ENCODE data around the gene MAP3K3.

MAP3K3 gene

GRCh38 chr17:63587770-63588169 is 34.4 kb upstream of the MAP3K3 start:
- H3K4me2 ChIP-seq (ENCODE audit: low read length) = no peak overlapping the region
- H2BK5ac ChIP-seq (ENCODE audit: low read length) = no peak overlapping the region
- H2BK120ac ChIP-seq (ENCODE audit: low read depth, low read length) = no peak overlapping the region
- H2BK15ac ChIP-seq (replicated peaks; ENCODE audit: low read depth) = no peak overlapping the region
- WGBS (ENCODE audit: extremely low coverage, insufficient coverage, low lambda C conversion rate) = no CpG with 5 or more reads among the region's 5 CpGs
- H4K5ac ChIP-seq (ENCODE audit: low read length) = no peak overlapping the region
- no peak overlapping the region for H4K8ac ChIP-seq (ENCODE audit: low read depth, low read length)
- H3K27me3 ChIP-seq (ENCODE audit: insufficient read depth, low read length, poor library complexity) = no peaks in the 10 kb centered on the region
- no peak overlapping the region for H3K4ac ChIP-seq (ENCODE audit: low read depth, low read length)
- no peaks in the 10 kb centered on the region for H3K4me1 ChIP-seq (ENCODE audit: control insufficient read depth, low read depth, low read length)
- H3K27ac ChIP-seq (ENCODE audit: low read depth, low read length) = no peak overlapping the region
- H2AK5ac ChIP-seq (ENCODE audit: low read length) = no peak overlapping the region
- no peak overlapping the region for H3K23ac ChIP-seq (ENCODE audit: low read length)
- H3K79me2 ChIP-seq (ENCODE audit: control insufficient read depth, insufficient read depth, low read length) = no peaks in the 10 kb centered on the region
- no peak for DNase-seq
- H3K56ac ChIP-seq (ENCODE audit: low read length) = no peak overlapping the region
- peaks cover 15% of the 10 kb centered on the region for H3K36me3 ChIP-seq (ENCODE audit: control insufficient read depth, insufficient read depth, low read length)
- no peak overlapping the region for H3K18ac ChIP-seq (ENCODE audit: low read length)
- no peak overlapping the region for H3K4me3 ChIP-seq (ENCODE audit: low read length)
- H3K9ac ChIP-seq (ENCODE audit: low read length) = no peak overlapping the region
- H3K79me1 ChIP-seq (ENCODE audit: low read length) = no peaks in the 10 kb centered on the region

- WGBS (ENCODE audit: extremely low coverage, insufficient coverage, low lambda C conversion rate) = no CpG with 5 or more reads among the region's 11 CpGs
- Histone ChIP-seq H3K79me1 (ENCODE audit: low read length) (no peaks in the 10 kb centered on the region), H3K4me3 (ENCODE audit: low read length) (no peak overlapping the region), H3K4me1 (ENCODE audit: control insufficient read depth, low read depth, low read length) (no peaks in the 10 kb centered on the region), H3K56ac (ENCODE audit: low read length) (no peak overlapping the region), H3K27ac (ENCODE audit: low read depth, low read length) (no peak overlapping the region), H3K23ac (ENCODE audit: low read length) (no peak overlapping the region), H3K27me3 (ENCODE audit: insufficient read depth, low read length, poor library complexity) (no peaks in the 10 kb centered on the region), H2BK5ac (ENCODE audit: low read length) (no peak overlapping the region), H2AK5ac (ENCODE audit: low read length) (no peak overlapping the region), H3K79me2 (ENCODE audit: control insufficient read depth, insufficient read depth, low read length) (no peaks in the 10 kb centered on the region), H2BK15ac (replicated peaks; ENCODE audit: low read depth) (no peak overlapping the region), H3K36me3 (ENCODE audit: control insufficient read depth, insufficient read depth, low read length) (peaks cover 15% of the 10 kb centered on the region), H3K4me2 (ENCODE audit: low read length) (no peak overlapping the region), H4K8ac (ENCODE audit: low read depth, low read length) (no peak overlapping the region), H3K18ac (ENCODE audit: low read length) (no peak overlapping the region), H4K5ac (ENCODE audit: low read length) (no peak overlapping the region), H3K9ac (ENCODE audit: low read length) (no peak overlapping the region), H3K4ac (ENCODE audit: low read depth, low read length) (no peak overlapping the region), H2BK120ac (ENCODE audit: low read depth, low read length) (no peak overlapping the region)
- DNase-seq = no peak
Observed at GRCh38 chr17:63588797-63589196, 33.4 kb upstream of the MAP3K3 start.

- Histone ChIP-seq H2BK15ac (replicated peaks; ENCODE audit: low read depth) (no peak overlapping the region), H3K27me3 (ENCODE audit: insufficient read depth, low read length, poor library complexity) (no peaks in the 10 kb centered on the region), H2BK120ac (ENCODE audit: low read depth, low read length) (no peak overlapping the region), H2AK5ac (ENCODE audit: low read length) (no peak overlapping the region), H3K23ac (ENCODE audit: low read length) (no peak overlapping the region), H3K4me1 (ENCODE audit: control insufficient read depth, low read depth, low read length) (no peaks in the 10 kb centered on the region), H4K8ac (ENCODE audit: low read depth, low read length) (no peak overlapping the region), H3K4me3 (ENCODE audit: low read length) (no peak overlapping the region), H3K36me3 (ENCODE audit: control insufficient read depth, insufficient read depth, low read length) (peaks cover 15% of the 10 kb centered on the region), H3K18ac (ENCODE audit: low read length) (no peak overlapping the region), H3K79me1 (ENCODE audit: low read length) (no peaks in the 10 kb centered on the region), H3K56ac (ENCODE audit: low read length) (no peak overlapping the region), H2BK5ac (ENCODE audit: low read length) (no peak overlapping the region), H3K27ac (ENCODE audit: low read depth, low read length) (no peak overlapping the region), H4K5ac (ENCODE audit: low read length) (no peak overlapping the region), H3K9ac (ENCODE audit: low read length) (no peak overlapping the region), H3K79me2 (ENCODE audit: control insufficient read depth, insufficient read depth, low read length) (no peaks in the 10 kb centered on the region), H3K4ac (ENCODE audit: low read depth, low read length) (no peak overlapping the region), H3K4me2 (ENCODE audit: low read length) (no peak overlapping the region)
- DNase-seq = no peak
- WGBS (ENCODE audit: extremely low coverage, insufficient coverage, low lambda C conversion rate) = no CpG with 5 or more reads among the region's 1 CpG
Observed at GRCh38 chr17:63589646-63590045, 32.6 kb upstream of the MAP3K3 start.

- no peak overlapping the region for H3K27ac ChIP-seq (ENCODE audit: low read depth, low read length)
- H3K4me2 ChIP-seq (ENCODE audit: low read length) = no peak overlapping the region
- H2BK15ac ChIP-seq (replicated peaks; ENCODE audit: low read depth) = no peak overlapping the region
Observed at GRCh38 chr17:63592797-63593196, 29.4 kb upstream of the MAP3K3 start.

GRCh38 chr17:63595132-63595531 is 27.1 kb upstream of the MAP3K3 start:
- DNase-seq = no peak
- Histone ChIP-seq H4K5ac (ENCODE audit: low read length) (no peak overlapping the region), H3K79me1 (ENCODE audit: low read length) (no peaks in the 10 kb centered on the region), H3K18ac (ENCODE audit: low read length) (no peak overlapping the region), H3K4me1 (ENCODE audit: control insufficient read depth, low read depth, low read length) (no peaks in the 10 kb centered on the region), H4K8ac (ENCODE audit: low read depth, low read length) (no peak overlapping the region), H3K4me3 (ENCODE audit: low read length) (no peak overlapping the region), H3K23ac (ENCODE audit: low read length) (no peak overlapping the region), H2BK120ac (ENCODE audit: low read depth, low read length) (no peak overlapping the region), H3K56ac (ENCODE audit: low read length) (no peak overlapping the region), H3K9ac (ENCODE audit: low read length) (no peak overlapping the region), H3K36me3 (ENCODE audit: control insufficient read depth, insufficient read depth, low read length) (peaks cover 5% of the 10 kb centered on the region), H3K27ac (ENCODE audit: low read depth, low read length) (no peak overlapping the region), H2BK15ac (replicated peaks; ENCODE audit: low read depth) (no peak overlapping the region), H3K27me3 (ENCODE audit: insufficient read depth, low read length, poor library complexity) (no peaks in the 10 kb centered on the region), H3K79me2 (ENCODE audit: control insufficient read depth, insufficient read depth, low read length) (no peaks in the 10 kb centered on the region), H3K4ac (ENCODE audit: low read depth, low read length) (no peak overlapping the region), H3K4me2 (ENCODE audit: low read length) (no peak overlapping the region), H2AK5ac (ENCODE audit: low read length) (no peak overlapping the region), H2BK5ac (ENCODE audit: low read length) (no peak overlapping the region)
- no CpG with 5 or more reads among the region's 3 CpGs for WGBS (ENCODE audit: extremely low coverage, insufficient coverage, low lambda C conversion rate)

More at GRCh38 chr17:63592797-63593196, 29.4 kb upstream of the MAP3K3 start:
- Histone ChIP-seq H3K18ac (ENCODE audit: low read length) (no peak overlapping the region), H3K4me3 (ENCODE audit: low read length) (no peak overlapping the region), H2BK5ac (ENCODE audit: low read length) (no peak overlapping the region), H4K5ac (ENCODE audit: low read length) (no peak overlapping the region), H3K4ac (ENCODE audit: low read depth, low read length) (no peak overlapping the region), H3K79me2 (ENCODE audit: control insufficient read depth, insufficient read depth, low read length) (no peaks in the 10 kb centered on the region), H3K36me3 (ENCODE audit: control insufficient read depth, insufficient read depth, low read length) (peaks cover 15% of the 10 kb centered on the region), H3K9ac (ENCODE audit: low read length) (no peak overlapping the region), H4K8ac (ENCODE audit: low read depth, low read length) (no peak overlapping the region), H3K23ac (ENCODE audit: low read length) (no peak overlapping the region), H3K4me1 (ENCODE audit: control insufficient read depth, low read depth, low read length) (no peaks in the 10 kb centered on the region), H2BK120ac (ENCODE audit: low read depth, low read length) (no peak overlapping the region), H3K56ac (ENCODE audit: low read length) (no peak overlapping the region), H3K27me3 (ENCODE audit: insufficient read depth, low read length, poor library complexity) (no peaks in the 10 kb centered on the region), H2AK5ac (ENCODE audit: low read length) (no peak overlapping the region), H3K79me1 (ENCODE audit: low read length) (no peaks in the 10 kb centered on the region)
- WGBS (ENCODE audit: extremely low coverage, insufficient coverage, low lambda C conversion rate) = no CpG with 5 or more reads among the region's 3 CpGs
- DNase-seq = no peak

- Histone ChIP-seq H3K27me3 (ENCODE audit: insufficient read depth, low read length, poor library complexity) (no peaks in the 10 kb centered on the region), H3K4ac (ENCODE audit: low read depth, low read length) (no peak overlapping the region), H3K36me3 (ENCODE audit: control insufficient read depth, insufficient read depth, low read length) (no peaks in the 10 kb centered on the region), H3K18ac (ENCODE audit: low read length) (no peak overlapping the region), H4K5ac (ENCODE audit: low read length) (no peak overlapping the region), H2BK15ac (replicated peaks; ENCODE audit: low read depth) (no peak overlapping the region), H3K9ac (ENCODE audit: low read length) (no peak overlapping the region), H3K56ac (ENCODE audit: low read length) (no peak overlapping the region), H3K23ac (ENCODE audit: low read length) (no peak overlapping the region), H3K4me2 (ENCODE audit: low read length) (no peak overlapping the region), H3K4me1 (ENCODE audit: control insufficient read depth, low read depth, low read length) (peaks cover 4% of the 10 kb centered on the region), H4K8ac (ENCODE audit: low read depth, low read length) (no peak overlapping the region), H3K79me1 (ENCODE audit: low read length) (peaks cover 2% of the 10 kb centered on the region), H3K4me3 (ENCODE audit: low read length) (no peak overlapping the region), H2BK120ac (ENCODE audit: low read depth, low read length) (no peak overlapping the region), H2AK5ac (ENCODE audit: low read length) (no peak overlapping the region), H3K27ac (ENCODE audit: low read depth, low read length) (no peak overlapping the region), H3K79me2 (ENCODE audit: control insufficient read depth, insufficient read depth, low read length) (no peaks in the 10 kb centered on the region), H2BK5ac (ENCODE audit: low read length) (no peak overlapping the region)
- no CpG with 5 or more reads among the region's 6 CpGs for whole genome bisulfite sequencing (ENCODE audit: extremely low coverage, insufficient coverage, low lambda C conversion rate)
- no peak for DNase-seq
Observed at GRCh38 chr17:63596856-63597586, 25.2 kb upstream of the MAP3K3 start.

Data from mesendoderm (in vitro differentiated cells).